Mesenchymal stem cell (in vitro differentiated cells and primary cell): ENCODE measurements around the gene PSMB8.

Experiments used
- DNase-seq: peaks from one replicate; pipeline ENCODE4 v3.0.0-alpha.2; 2013
- H2AFZ ChIP-seq: one replicate; pipeline ENCODE4 v1.6.1; 2013; ENCODE audit warnings: low read depth, mild to moderate bottlenecking, control low read depth, inconsistent platforms, low read length, moderate library complexity
- H2AK5ac ChIP-seq: 2 replicates; pipeline ENCODE4 v1.6.1; 2013; ENCODE audit warnings: low read length, moderate library complexity, mild to moderate bottlenecking, inconsistent platforms; ENCODE audit not compliant: severe bottlenecking
- H2BK120ac ChIP-seq: one replicate; pipeline ENCODE4 v1.6.1; 2013; ENCODE audit warnings: low read depth, mild to moderate bottlenecking, inconsistent platforms, low read length, moderate library complexity
- H2BK12ac ChIP-seq, 2 experiments: one replicate each; pipeline ENCODE4 v1.6.1; 2013; ENCODE audit warnings: inconsistent platforms in 2 of 2, low read length in 2 of 2, mild to moderate bottlenecking in 2 of 2, moderate library complexity in 2 of 2, control low read depth in 1 of 2
- H2BK15ac ChIP-seq: one replicate; pipeline ENCODE4 v1.6.1; 2013; ENCODE audit warnings: mild to moderate bottlenecking, low read depth, inconsistent platforms; ENCODE audit not compliant: poor library complexity, severe bottlenecking
- H2BK5ac ChIP-seq: 2 replicates; pipeline ENCODE4 v1.6.1; 2013; ENCODE audit warnings: low read depth, mild to moderate bottlenecking, low read length, control low read depth, inconsistent platforms; ENCODE audit not compliant: poor library complexity, severe bottlenecking
- H3K14ac ChIP-seq, 2 experiments: one replicate each; pipeline ENCODE4 v1.6.1; 2013; ENCODE audit warnings: inconsistent platforms in 2 of 2, low read length in 2 of 2, control low read depth in 1 of 2, mild to moderate bottlenecking in 1 of 2, moderate library complexity in 1 of 2
- H3K18ac ChIP-seq, 2 experiments: one replicate each; pipeline ENCODE4 v1.6.1; 2013; ENCODE audit warnings: inconsistent platforms in 2 of 2, low read length in 2 of 2, control low read depth in 1 of 2, low read depth in 1 of 2, mild to moderate bottlenecking in 1 of 2
- H3K23ac ChIP-seq, 2 experiments: one replicate each; pipeline ENCODE4 v1.6.1; 2013; ENCODE audit warnings: inconsistent platforms in 2 of 2, low read length in 2 of 2, mild to moderate bottlenecking in 2 of 2, moderate library complexity in 2 of 2, control low read depth in 1 of 2
- H3K27ac ChIP-seq: 2 replicates; pipeline ENCODE4 v1.5.1; 2013; ENCODE audit warnings: mild to moderate bottlenecking, moderate library complexity, low read length, control low read depth, inconsistent platforms; ENCODE audit not compliant: poor library complexity, severe bottlenecking
- H3K27me3 ChIP-seq, 2 experiments: 2 replicates each; pipeline versions ENCODE4 v1.6.1 to v1.7.0; 2013; ENCODE audit warnings: low read length in 2 of 2, mild to moderate bottlenecking in 2 of 2, moderate library complexity in 2 of 2, control low read depth in 1 of 2, inconsistent platforms in 1 of 2; ENCODE audit not compliant: control insufficient read depth in 1 of 2, insufficient read depth in 1 of 2
- H3K36me3 ChIP-seq, 2 experiments: 2 replicates each; pipeline versions ENCODE4 v1.6.1 to v1.7.0; 2013; ENCODE audit warnings: low read length in 2 of 2, control low read depth in 1 of 2, inconsistent platforms in 1 of 2, low read depth in 1 of 2, mild to moderate bottlenecking in 1 of 2; ENCODE audit not compliant: insufficient read depth in 2 of 2, control insufficient read depth in 1 of 2
- H3K4ac ChIP-seq, 2 experiments: one replicate each; pipeline ENCODE4 v1.6.1; 2013; ENCODE audit warnings: inconsistent platforms in 2 of 2, low read length in 2 of 2, mild to moderate bottlenecking in 2 of 2, moderate library complexity in 2 of 2, control low read depth in 1 of 2, low read depth in 1 of 2
- H3K4me1 ChIP-seq: 2 replicates; pipeline ENCODE4 v1.6.1; 2013; ENCODE audit warnings: low read depth, low read length, control low read depth; ENCODE audit not compliant: control insufficient read depth, insufficient read depth
- H3K4me2 ChIP-seq: 2 replicates; pipeline ENCODE4 v1.6.1; 2013; ENCODE audit warnings: low read length, mild to moderate bottlenecking, inconsistent platforms; ENCODE audit not compliant: poor library complexity, severe bottlenecking
- H3K4me3 ChIP-seq, 2 experiments: 2 replicates each; pipeline versions ENCODE4 v1.5.1 to v1.7.0; 2013; ENCODE audit warnings: low read length in 2 of 2, mild to moderate bottlenecking in 2 of 2, control low read depth in 1 of 2, low read depth in 1 of 2; ENCODE audit not compliant: insufficient read depth in 1 of 2
- H3K79me1 ChIP-seq: replicated peaks from 2 replicates; pipeline ENCODE4 v1.6.1; 2013; ENCODE audit warnings: mild to moderate bottlenecking, control low read depth, low read length, inconsistent platforms; ENCODE audit not compliant: poor library complexity, severe bottlenecking
- H3K9ac ChIP-seq: 2 replicates; pipeline ENCODE4 v1.7.0; 2013; ENCODE audit warnings: mild to moderate bottlenecking, low read length, moderate library complexity
- H3K9me3 ChIP-seq: 2 replicates; pipeline ENCODE4 v1.7.0; 2013; ENCODE audit warnings: mild to moderate bottlenecking, low read length; ENCODE audit not compliant: control insufficient read depth
- H4K8ac ChIP-seq: one replicate; pipeline ENCODE4 v1.6.1; 2013; ENCODE audit warnings: inconsistent platforms, mild to moderate bottlenecking, low read length, moderate library complexity
- H4K91ac ChIP-seq: one replicate; pipeline ENCODE4 v1.6.1; 2013; ENCODE audit warnings: mild to moderate bottlenecking, low read length, inconsistent platforms
- WGBS: methylation state at CpG from one replicate; pipeline ENCODE4 v1.1.7; 2013; ENCODE audit warnings: mixed read lengths; 5-methylcytosine and 5-hydroxymethylcytosine counted together

PSMB8 gene

GRCh38 chr6:32853541-32854375, 9.9 kb upstream of the PSMB8 start, which contains the start of the genes PSMB9 and TAP1:
PSMB9 (plus strand) TSS chr6:32854192; CDS start chr6:32854230, 38 bp downstream.
TAP1 (minus strand) TSS chr6:32853704; CDS start chr6:32853636, 68 bp downstream.
- peak within 1 kb of the TSS in 1 of 2 experiments; percentile 88 for H3K14ac ChIP-seq
- no peaks in the 10 kb centered on the region for H3K27me3 ChIP-seq
- H3K4me3 ChIP-seq, result peak within 1 kb of the TSS; percentile 88
- H3K27ac ChIP-seq, result peak within 1 kb of the TSS; percentile 85
- peak within 1 kb of the TSS; percentile 55 to 67 for H2BK12ac ChIP-seq
- peaks cover 27% of the 10 kb centered on the region for H3K79me1 ChIP-seq
- peak within 1 kb of the TSS; percentile 97 for H2AFZ ChIP-seq
- H3K9ac ChIP-seq, result peak within 1 kb of the TSS; percentile 90
- peak within 1 kb of the TSS; percentile 57 to 83 for H3K4ac ChIP-seq
- H4K91ac ChIP-seq, result peak within 1 kb of the TSS; percentile 80
- peak within 1 kb of the TSS in 1 of 2 experiments; percentile 95 for H3K23ac ChIP-seq
- peak within 1 kb of the TSS; percentile 94 for H3K4me2 ChIP-seq
- H4K8ac ChIP-seq, result peak within 1 kb of the TSS; percentile 40
- DNase-seq, result peak; percentile 97
- peak within 1 kb of the TSS; percentile 74 for H2BK5ac ChIP-seq
- under 1% methylated on average over 68 of the region's 68 CpGs for WGBS
- H2BK120ac ChIP-seq, result peak within 1 kb of the TSS; percentile 71
- H3K36me3 ChIP-seq, result peaks cover 10 to 47% of the 10 kb centered on the region in 2 experiments
- no peak within 1 kb of the TSS for H2AK5ac ChIP-seq
- no peaks in the 10 kb centered on the region for H3K9me3 ChIP-seq
- H2BK15ac ChIP-seq, result peak within 1 kb of the TSS; percentile 60
- peak within 1 kb of the TSS; percentile 73 to 97 for H3K18ac ChIP-seq
- H3K4me1 ChIP-seq, result peaks cover 12% of the 10 kb centered on the region

- peak overlapping the region; percentile 78 for H4K91ac ChIP-seq
- no peak overlapping the region for H2AK5ac ChIP-seq
- H3K14ac ChIP-seq, result peak overlapping the region in 1 of 2 experiments; percentile 88
- peak overlapping the region; percentile 40 for H4K8ac ChIP-seq
- H2BK120ac ChIP-seq, result peak overlapping the region; percentile 71
- H3K9ac ChIP-seq, result peak overlapping the region; percentile 90
- H3K9me3 ChIP-seq, result no peaks in the 10 kb centered on the region
- H3K18ac ChIP-seq, result peak overlapping the region; percentile 73 to 97
- peak overlapping the region; percentile 88 for H3K4me3 ChIP-seq
- peak; percentile 64 for DNase-seq
- H2BK15ac ChIP-seq, result peak overlapping the region; percentile 54
- peak overlapping the region; percentile 97 for H2AFZ ChIP-seq
- peak overlapping the region; percentile 74 for H2BK5ac ChIP-seq
- H3K4me1 ChIP-seq, result peaks cover 12% of the 10 kb centered on the region
- peak overlapping the region in 1 of 2 experiments; percentile 95 for H3K23ac ChIP-seq
- H3K27me3 ChIP-seq, result no peaks in the 10 kb centered on the region
- H3K4ac ChIP-seq, result peak overlapping the region in 1 of 2 experiments; percentile 83
- H3K27ac ChIP-seq, result peak overlapping the region; percentile 71
- peaks cover 27% of the 10 kb centered on the region for H3K79me1 ChIP-seq
- 2% methylated on average over 41 of the region's 41 CpGs for WGBS
- peaks cover 15 to 47% of the 10 kb centered on the region in 2 experiments for H3K36me3 ChIP-seq
- peak overlapping the region; percentile 46 to 55 for H2BK12ac ChIP-seq
- H3K4me2 ChIP-seq, result peak overlapping the region; percentile 94
These were observed 9.1 kb upstream of the PSMB8 start for GRCh38 chr6:32852844-32853540.

DNA sequence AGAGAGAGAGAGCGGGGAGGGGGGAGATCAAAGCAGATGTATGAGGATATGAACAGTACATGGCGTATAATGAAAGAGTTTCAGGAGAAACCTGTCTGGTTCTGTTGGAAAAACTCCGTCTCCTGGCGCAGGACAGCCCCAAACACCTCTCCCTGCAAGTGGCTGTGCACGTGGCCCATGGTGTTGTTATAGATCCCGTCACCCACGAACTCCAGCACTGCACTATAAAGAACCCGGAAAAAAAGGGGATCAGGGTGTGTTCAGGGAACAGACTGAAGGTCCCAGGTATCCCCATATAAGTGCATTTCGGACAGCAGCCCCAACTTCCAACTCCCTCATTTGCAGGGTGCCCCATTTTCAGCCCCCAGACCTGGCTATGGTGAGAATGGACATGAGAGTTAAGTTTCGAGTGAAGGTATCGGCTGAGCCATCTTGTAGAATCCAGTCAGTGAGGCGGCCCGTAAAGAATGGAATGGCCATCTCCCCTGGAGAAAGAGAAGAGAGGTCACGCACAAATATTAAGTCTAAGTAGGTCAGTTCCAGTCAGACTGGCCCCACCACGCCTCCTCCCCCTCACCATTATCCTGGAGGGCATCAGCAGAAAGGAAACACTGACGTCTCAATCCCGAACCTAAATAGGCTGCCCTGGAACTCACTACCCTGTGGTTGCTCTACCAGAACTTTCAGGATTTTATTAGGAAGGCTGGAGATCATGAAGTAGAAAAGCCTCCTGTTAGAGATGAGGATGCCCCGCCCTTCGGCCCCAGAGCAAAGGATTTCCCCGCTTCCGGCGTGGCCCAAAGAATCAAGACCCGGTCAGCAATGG, 8.4 kb upstream of the PSMB8 start:
- Histone ChIP-seq H3K4me3 (peak overlapping the region; percentile 88), H3K36me3 (peaks cover 21 to 47% of the 10 kb centered on the region in 2 experiments), H3K4me1 (peaks cover 12% of the 10 kb centered on the region), H4K91ac (no peak overlapping the region), H2BK5ac (no peak overlapping the region), H3K14ac (no peak overlapping the region), H3K79me1 (peaks cover 28% of the 10 kb centered on the region), H3K9me3 (no peaks in the 10 kb centered on the region), H2BK15ac (no peak overlapping the region), H3K23ac (no peak overlapping the region), H4K8ac (no peak overlapping the region), H2AK5ac (no peak overlapping the region), H2BK12ac (no peak overlapping the region), H3K27me3 (no peaks in the 10 kb centered on the region), H2BK120ac (peak overlapping the region; percentile 27), H2AFZ (peak overlapping the region; percentile 97), H3K9ac (peak overlapping the region; percentile 90), H3K27ac (peak overlapping the region; percentile 71), H3K4ac (peak overlapping the region in 1 of 2 experiments; percentile 13), H3K18ac (peak overlapping the region; percentile 73 to 97), H3K4me2 (peak overlapping the region; percentile 94)
- WGBS, result 67% methylated on average over 21 of the region's 23 CpGs
- DNase-seq, result no peak
